ENCODE results near the gene PNLDC1. TPM values are rescaled to one million over a fixed set of nuclear protein-coding genes. Genes with fewer than 3 reads are reported as not detected.

The PNLDC1 gene
- total RNA-seq, 1 donor from 2014 or later, result not detected

DNA sequence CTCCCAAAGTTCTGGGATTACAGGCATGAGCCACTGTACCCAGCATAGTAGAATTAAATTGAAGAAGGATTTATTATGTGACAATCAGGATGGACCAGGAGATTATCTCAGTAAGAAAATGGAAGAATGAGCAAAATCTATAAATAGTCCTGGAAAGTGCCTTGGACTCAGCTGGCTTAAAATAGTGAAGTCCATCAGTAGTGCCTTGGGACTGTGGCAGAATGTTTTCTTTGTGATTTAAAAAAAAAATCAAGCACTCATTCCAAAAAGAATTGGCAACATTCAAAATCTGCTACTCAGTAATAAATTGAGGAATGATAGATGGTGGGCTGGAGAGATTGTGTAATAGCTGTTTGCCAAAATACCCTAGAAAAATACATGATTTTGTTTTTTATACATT, 53.7 kb downstream of the PNLDC1 start:
- no peak for DNase-seq (ENCODE audit: low spot score, unreplicated experiment)
- Mint-ChIP-seq H3K4me3 (ENCODE audit: low read depth) (no peak overlapping the region), H3K9me3 (ENCODE audit: low read depth) (peaks cover 4% of the 10 kb centered on the region), H3K27ac (no peak overlapping the region), H3K4me1 (ENCODE audit: low read depth) (no peaks in the 10 kb centered on the region), H3K27me3 (peaks cover 11% of the 10 kb centered on the region), H3K36me3 (ENCODE audit: insufficient read depth) (no peaks in the 10 kb centered on the region)
- TF ChIP-seq, protein P1, sequence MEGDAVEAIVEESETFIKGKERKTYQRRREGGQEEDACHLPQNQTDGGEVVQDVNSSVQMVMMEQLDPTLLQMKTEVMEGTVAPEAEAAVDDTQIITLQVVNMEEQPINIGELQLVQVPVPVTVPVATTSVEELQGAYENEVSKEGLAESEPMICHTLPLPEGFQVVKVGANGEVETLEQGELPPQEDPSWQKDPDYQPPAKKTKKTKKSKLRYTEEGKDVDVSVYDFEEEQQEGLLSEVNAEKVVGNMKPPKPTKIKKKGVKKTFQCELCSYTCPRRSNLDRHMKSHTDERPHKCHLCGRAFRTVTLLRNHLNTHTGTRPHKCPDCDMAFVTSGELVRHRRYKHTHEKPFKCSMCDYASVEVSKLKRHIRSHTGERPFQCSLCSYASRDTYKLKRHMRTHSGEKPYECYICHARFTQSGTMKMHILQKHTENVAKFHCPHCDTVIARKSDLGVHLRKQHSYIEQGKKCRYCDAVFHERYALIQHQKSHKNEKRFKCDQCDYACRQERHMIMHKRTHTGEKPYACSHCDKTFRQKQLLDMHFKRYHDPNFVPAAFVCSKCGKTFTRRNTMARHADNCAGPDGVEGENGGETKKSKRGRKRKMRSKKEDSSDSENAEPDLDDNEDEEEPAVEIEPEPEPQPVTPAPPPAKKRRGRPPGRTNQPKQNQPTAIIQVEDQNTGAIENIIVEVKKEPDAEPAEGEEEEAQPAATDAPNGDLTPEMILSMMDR (IDR thresholded peaks at IDR 0.05; ENCODE audit: unreplicated experiment), result no peak

DNA sequence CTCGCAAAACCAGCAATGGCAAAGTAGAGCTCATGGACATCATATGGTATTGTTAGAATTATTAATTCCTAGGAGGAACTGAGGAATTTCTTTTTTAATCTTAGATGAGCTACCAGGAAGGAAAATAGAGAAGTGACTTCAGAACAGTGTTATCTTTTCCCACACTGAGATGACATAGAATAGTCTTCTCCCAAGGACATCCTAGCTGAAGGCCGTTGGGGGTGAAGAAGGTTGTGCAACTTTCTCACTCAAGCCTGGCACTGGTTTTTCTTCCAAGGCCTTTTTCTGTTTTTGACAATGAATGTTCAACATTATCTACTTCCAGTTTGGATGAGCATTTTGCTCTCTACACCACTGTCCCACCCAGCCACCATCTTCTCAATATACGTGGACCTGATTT, 54.9 kb downstream of the PNLDC1 start:
- Mint-ChIP-seq H3K4me3 (ENCODE audit: low read depth) (no peak overlapping the region), H3K4me1 (ENCODE audit: low read depth) (no peaks in the 10 kb centered on the region), H3K27ac (no peak overlapping the region), H3K9me3 (ENCODE audit: low read depth) (peaks cover 2% of the 10 kb centered on the region), H3K36me3 (ENCODE audit: insufficient read depth) (no peaks in the 10 kb centered on the region), H3K27me3 (peaks cover 11% of the 10 kb centered on the region)
- DNase-seq (ENCODE audit: low spot score, unreplicated experiment), result no peak
- TF ChIP-seq, protein P1 (IDR thresholded peaks at IDR 0.05; ENCODE audit: unreplicated experiment), result no peak

DNA sequence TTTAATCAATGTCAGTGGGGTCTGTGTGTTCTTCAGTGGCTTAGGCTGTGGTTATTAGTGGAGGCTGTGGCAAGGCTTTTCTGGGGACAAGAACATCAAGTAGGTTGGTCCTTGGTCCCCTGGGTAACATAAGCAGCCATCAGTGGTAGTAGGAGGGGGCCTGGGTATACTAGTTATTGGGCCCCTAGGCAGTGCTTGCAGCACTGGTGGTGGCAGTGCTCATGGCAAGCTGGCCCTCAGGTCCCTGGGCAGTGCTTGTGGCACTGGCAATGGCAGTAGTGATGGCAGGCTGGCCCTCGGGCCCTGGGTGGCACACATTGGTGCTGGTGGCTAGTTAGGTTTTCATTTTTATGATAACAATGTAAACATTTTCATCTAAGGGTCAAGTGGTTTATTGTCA, 58.2 kb downstream of the PNLDC1 start:
- no peak overlapping the region for H3K27ac Mint-ChIP-seq
- DNase-seq (ENCODE audit: low spot score, unreplicated experiment), result no peak
- peaks cover 22% of the 10 kb centered on the region for H3K27me3 Mint-ChIP-seq
- no peaks in the 10 kb centered on the region for H3K36me3 Mint-ChIP-seq (ENCODE audit: insufficient read depth)
- no peaks in the 10 kb centered on the region for H3K4me1 Mint-ChIP-seq (ENCODE audit: low read depth)
- no peak overlapping the region for H3K4me3 Mint-ChIP-seq (ENCODE audit: low read depth)
- no peaks in the 10 kb centered on the region for H3K9me3 Mint-ChIP-seq (ENCODE audit: low read depth)
- TF ChIP-seq, protein P1 (IDR thresholded peaks at IDR 0.05; ENCODE audit: unreplicated experiment), result no peak

DNA sequence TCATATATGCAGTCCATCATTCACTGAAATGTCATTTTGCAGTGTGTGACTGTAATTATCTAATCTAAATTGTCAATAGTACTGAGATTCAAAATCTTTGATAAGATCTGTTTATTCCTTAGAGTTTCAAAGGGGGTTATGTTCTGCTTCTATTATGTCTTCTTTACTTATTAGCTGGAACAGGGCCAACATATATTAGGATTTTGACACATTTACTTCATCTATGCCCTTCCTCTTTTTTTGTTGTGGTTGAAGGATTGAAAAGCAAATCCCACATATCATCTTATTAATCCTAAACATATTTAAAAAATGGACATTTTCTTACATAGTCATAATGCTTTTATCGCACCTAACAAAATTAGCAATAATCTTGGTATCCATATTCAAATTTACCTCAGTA, 60.4 kb downstream of the PNLDC1 start:
- Mint-ChIP-seq H3K4me1 (ENCODE audit: low read depth) (no peaks in the 10 kb centered on the region), H3K36me3 (ENCODE audit: insufficient read depth) (no peaks in the 10 kb centered on the region), H3K27ac (no peak overlapping the region), H3K4me3 (ENCODE audit: low read depth) (no peak overlapping the region), H3K27me3 (peaks cover 22% of the 10 kb centered on the region), H3K9me3 (ENCODE audit: low read depth) (no peaks in the 10 kb centered on the region)
- no peak for DNase-seq (ENCODE audit: low spot score, unreplicated experiment)
- TF ChIP-seq, protein P1 (IDR thresholded peaks at IDR 0.05; ENCODE audit: unreplicated experiment), result no peak

DNA sequence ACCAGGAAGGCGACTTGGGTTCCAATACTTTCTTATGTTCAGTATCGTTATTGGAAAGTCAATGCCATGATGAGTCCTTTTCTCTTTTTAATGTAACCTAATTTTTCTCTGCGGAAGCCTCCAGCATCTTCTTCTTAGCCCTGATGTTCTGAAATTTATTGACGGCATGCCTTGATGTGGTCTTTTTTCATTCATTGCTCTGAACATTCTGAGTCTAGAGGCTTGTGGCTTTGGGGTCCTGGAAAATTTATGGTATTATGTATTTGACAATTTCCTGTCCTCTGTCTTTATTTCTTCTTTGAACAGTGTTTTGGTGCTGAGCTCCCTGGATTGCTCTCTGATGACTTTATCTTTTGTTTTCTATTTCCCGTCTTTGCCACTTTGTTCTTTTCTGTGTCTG, 62.0 kb downstream of the PNLDC1 start:
- H3K36me3 Mint-ChIP-seq (ENCODE audit: insufficient read depth), result no peaks in the 10 kb centered on the region
- H3K27ac Mint-ChIP-seq, result no peak overlapping the region
- H3K9me3 Mint-ChIP-seq (ENCODE audit: low read depth), result no peaks in the 10 kb centered on the region
- no peaks in the 10 kb centered on the region for H3K4me1 Mint-ChIP-seq (ENCODE audit: low read depth)
- no peak overlapping the region for H3K4me3 Mint-ChIP-seq (ENCODE audit: low read depth)
- TF ChIP-seq, protein P1 (IDR thresholded peaks at IDR 0.05; ENCODE audit: unreplicated experiment), result no peak
- no peak for DNase-seq (ENCODE audit: low spot score, unreplicated experiment)
- H3K27me3 Mint-ChIP-seq, result peaks cover 18% of the 10 kb centered on the region
